GM19193 (cell line): ENCODE data around the gene TSC22D3.

ENCODE experiments used
- POLR2A ChIP-seq: IDR thresholded peaks from 4 replicates; pipeline ENCODE4 v1.6.1; 2011; ENCODE audit not compliant: insufficient read depth, insufficient read length; ENCODE audit errors: extremely low read depth

Gene TSC22D3

GRCh38 chrX:107775734-107776511 is at the start of gene TSC22D3:
Gene TSC22D3 (minus strand): TSS chrX:107775787. CDS start chrX:107775419, 368 bp downstream.
- no peak for TF ChIP-seq POLR2A

DNA sequence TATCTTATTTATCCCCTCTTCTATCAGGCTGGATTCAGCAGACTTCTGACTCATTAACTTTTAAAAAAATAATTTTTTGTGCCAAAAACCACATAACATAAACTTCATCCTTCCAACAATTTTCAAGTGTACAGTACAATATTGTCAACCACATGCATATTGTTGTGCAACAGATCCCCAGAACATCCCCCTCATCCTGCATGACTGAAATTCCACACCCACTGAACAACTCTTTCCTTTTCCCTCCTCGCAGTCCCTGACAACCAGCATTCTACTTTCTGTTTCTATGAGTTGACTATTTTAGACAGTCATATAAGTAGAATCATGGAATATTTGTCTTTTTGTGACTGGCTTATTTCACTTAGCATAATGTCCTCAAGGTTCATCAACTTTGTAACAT is 47.9 kb upstream of the TSC22D3 start:
- no peak for TF ChIP-seq POLR2A

DNA sequence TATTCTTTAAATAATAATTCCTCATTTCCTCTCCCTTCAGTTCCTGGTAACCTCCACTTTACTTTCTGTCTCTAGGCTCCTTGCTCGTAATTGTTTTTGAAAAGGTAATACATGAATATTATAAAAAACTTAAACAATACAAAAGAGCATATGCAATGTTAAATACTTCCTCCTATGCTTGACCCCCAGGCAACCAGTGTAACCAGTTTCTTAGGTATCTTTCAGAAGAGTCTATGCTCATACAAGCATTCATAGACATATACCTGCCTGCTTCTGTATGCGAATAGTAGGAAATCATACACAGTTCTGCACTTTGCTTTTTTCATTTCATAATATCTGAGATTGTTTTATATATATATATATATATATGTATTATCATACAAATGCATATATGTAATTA is 47.5 kb upstream of the TSC22D3 start:
- no peak for TF ChIP-seq POLR2A

DNA sequence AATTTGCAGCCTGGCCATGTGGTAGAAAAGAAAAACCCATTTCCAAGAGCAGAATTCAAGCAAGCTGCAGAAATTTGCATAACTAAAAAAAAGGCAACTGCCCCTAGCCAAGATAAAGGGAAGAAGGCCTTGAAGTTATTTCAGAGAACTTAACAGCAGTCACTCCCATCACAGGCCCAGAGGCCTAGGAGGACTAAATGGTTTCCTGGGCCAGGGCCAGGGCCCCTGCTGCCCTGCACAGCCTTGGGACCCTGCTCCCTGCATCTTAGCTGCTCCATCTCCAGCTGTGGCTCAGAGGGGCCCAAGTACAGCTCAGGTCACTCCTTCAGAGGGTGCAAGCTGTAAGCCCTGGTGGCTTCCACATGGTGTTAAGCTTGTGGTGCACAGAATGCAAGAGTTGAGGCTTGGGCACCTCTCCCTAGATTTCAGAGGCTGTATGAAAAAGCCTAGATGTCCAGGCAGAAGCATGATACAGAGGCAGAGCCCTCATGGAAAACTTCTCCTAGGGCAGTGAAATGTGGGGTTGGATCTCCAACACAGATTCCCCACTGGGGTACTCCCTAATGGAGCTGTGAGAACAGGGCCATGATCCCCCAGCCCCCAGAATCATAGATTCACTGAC is 43.4 kb upstream of the TSC22D3 start:
- TF ChIP-seq POLR2A = no peak

DNA sequence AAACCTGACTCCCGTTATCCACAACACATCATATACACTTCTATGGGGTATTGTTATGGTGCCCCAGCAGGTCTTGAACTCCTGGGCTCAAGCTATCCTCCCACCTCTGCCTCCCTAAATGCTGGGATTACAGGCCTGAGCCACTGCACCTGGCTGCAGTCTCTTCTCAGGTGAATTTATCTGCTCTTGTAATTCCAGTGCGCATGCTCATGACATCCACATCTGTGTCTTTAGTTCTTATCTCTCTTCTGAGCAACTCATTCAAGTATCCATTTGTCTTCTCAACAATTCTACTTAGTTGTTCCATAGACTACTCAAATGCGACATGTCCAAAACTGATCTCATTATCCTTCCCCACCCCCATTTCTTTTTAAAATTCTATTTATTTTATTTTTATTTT is 29.6 kb upstream of the TSC22D3 start:
- no peak for TF ChIP-seq POLR2A

DNA sequence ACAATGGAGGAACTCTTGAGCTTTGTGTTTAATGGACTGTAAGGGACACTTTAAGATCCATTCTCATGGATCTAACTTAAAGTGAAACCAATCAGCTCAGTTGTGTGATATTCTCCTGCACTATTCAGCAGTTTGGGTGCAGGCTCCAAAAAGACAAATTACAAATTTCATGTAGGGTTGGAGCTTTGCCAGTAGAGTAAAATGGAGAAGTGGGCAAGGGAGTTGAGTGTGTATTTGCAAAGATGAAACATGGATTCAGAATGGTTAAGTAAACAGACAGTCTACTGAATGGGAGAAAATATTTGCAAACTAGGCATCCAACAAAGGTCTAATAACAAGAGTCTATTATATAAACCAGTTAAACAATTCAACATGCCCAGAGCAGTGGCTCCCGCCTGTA is 28.8 kb upstream of the TSC22D3 start:
- no peak for TF ChIP-seq POLR2A

DNA sequence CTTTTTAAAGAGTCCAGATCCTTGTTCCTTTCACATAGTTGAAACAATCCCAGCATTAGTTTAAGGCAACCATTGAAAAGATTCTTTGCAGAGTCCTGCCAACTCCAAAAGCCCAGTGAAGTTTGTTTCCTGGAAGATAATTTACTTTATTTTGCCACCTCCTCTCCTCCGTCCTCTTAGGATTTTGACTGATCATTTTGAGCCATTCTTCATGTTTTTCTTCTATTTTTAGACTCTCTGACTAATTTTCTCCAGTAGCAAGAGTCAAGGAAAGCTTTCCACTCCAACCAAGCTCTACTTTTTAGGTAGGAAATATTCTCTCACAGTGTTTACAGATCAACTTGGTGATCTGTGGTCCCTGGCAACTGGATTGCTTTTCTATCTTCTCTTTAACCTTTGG is 12.2 kb upstream of the TSC22D3 start:
- TF ChIP-seq POLR2A = no peak

DNA sequence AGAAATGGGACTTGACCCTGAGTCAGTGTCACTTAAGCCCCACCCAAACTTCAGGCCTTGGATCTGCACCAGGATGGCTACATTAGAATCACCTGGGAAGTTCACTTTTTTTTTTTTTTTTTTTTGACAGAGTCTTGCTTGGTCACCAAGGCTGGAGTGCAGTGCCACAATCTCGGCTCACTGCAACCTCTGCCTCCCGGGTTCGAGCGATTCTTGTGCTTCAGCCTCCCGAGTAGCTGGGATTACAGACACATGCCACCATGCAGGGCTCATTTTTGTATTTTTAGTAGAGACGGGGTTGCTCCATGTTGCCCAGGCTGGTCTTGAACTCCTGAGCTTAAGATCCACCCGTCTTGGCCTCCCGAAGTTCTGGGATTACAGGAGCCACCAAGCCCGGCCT is 4.9 kb upstream of the TSC22D3 start:
- no peak for TF ChIP-seq POLR2A

DNA sequence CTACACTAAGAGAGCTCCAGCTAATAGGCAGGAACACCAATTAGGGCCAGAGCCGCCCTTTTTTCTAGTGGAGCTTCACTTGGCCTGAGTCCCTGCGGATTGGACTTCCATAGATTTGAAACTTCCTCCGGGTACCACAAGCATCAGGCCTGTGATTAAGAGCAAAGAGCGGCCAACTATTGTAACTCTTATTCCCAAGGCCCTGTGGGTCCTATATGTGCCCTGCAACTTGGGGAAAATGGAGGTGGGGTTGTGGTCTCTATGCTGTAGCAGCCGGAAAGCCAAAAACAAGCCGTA is 1.9 kb upstream of the TSC22D3 start, which contains the start of gene NCBP2L:
TSS of gene NCBP2L (plus strand) at position 198 of the 297 bp plus-strand sequence. CDS start 16,488 bp downstream, outside the sequence.
- TF ChIP-seq POLR2A = no peak

- no peak for TF ChIP-seq POLR2A
Measured at GRCh38 chrX:107776649-107777535, 1.3 kb upstream of the TSC22D3 start.

DNA sequence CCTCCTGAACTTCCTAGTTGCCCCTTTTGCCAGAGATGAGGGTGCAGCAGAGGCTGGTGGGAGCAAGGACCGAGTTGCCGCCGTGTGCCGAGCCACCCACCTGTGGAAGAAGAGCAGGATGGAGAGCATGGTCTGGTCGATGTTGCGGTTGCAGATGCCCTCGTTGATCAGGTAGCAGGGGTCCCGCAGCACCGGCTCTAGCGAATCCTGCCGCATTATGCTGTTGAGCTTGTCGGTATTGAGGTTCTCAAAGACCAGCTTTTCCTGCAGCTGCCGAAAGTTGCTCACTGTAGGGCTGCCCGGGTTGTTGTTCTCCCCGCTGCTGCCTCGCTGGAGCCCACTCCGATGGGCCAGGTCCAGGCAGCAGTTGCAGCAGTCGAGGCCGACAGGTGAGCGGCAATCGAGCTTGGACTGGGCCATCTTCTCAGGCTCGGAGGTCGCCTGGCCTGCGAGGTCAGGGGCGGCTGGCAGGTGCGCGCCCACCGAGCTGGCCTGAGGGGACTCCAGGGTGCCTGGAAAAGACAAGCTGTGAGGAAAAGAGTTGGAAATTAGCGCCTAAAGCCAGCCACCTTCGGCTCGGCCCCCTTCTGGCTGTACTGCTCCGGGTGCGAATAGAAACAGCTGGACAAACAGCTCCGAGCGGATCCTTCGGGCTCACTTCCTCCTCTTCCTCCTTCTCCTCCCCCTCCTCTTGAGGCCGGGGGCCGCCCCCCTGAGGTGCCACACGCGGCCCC is 420 bp downstream of the TSC22D3 start:
- TF ChIP-seq POLR2A = no peak

DNA sequence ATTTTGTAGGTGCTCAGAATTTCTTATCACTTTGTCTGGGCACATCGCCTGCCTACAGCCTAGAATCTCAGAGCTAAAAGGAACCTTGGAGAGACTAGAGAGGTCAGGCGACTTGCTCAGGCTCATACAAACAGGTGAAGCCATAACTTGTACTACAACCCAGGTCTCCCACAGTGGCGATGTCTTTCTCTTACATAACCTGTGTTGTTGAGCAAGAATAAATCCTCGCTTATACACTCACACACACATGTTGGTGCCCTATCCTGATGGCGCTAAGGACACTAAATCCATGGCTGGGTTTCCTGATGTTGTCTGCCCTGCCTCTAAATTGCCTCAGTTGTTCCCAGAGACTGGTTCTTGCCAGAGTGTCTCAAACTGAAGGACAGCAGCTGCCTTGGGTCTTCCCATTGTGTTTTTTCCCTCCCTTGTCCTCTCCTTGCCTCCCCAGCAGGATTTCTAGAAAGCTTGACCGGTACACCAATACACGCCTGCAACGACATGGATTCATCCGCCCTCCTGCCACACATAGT is 1.6 kb downstream of the TSC22D3 start:
- TF ChIP-seq POLR2A = no peak

DNA sequence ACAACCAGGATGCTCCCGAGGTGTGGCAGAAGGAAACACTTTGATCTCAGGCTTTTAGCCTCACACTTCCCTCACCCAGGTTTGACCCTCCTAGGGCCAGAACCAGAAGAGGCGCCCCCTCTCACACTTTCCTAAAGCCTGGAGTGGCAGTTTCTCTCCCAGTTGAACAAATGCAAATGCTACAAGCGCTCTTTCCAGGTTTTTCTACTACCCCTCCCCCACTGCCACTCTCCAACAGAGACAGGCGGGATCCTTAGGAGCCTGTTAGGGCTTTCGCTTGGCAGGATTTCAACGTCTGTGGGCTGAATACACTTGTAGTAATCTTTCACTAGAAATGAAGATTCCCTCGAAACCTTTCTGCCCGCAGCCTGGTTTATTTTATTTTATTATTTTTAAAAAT is 2.4 kb downstream of the TSC22D3 start:
- no peak for TF ChIP-seq POLR2A

- no peak for TF ChIP-seq POLR2A
Measured at GRCh38 chrX:107769581-107770317, 5.8 kb downstream of the TSC22D3 start.
